Measurements from ENCODE around the gene ICOS. TPM values are rescaled to one million over a fixed set of nuclear protein-coding genes. Genes with fewer than 3 reads are reported as not detected.

Gene ICOS
- total and polyA plus RNA-seq, 2 donors (not counting 3 experiments of a cell fraction or from before 2014, with no cell fraction given), result not detected

GRCh38 chr2:203891474-203891873 lies 45.1 kb upstream of the ICOS start:
- ChIA-PET CTCF (interaction anchor here (1.0 kb wide), 1 partner anchor 18 kb away, joined by 3 read pairs; no protein-coding TSS in a partner anchor), POLR2A (no interaction called here)
- no peak for FAIRE-seq

DNA sequence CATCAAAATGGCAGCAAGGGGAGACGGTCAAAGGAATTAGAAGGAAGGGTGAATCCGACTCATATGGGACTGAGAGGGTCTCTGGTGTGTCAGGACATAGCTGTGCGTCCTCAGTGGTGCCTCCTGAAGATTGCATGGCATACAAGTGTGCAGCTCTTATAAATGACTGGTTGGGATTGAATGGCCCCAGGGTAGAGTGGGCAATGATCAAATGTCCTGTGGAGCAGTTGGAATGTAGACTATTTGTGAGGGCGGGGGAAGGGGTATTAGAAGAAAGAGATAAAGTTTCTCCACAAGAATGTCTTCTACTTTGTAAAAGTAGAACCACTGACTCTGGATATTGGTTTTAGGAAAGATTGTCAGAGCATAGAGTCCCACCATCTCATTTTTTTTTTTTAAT lies 44.4 kb upstream of the ICOS start:
- intact Hi-C loops (cut with micrococcal nuclease) (no loop called here), dilution Hi-C loops (cut with MboI; ENCODE audit: extremely low pct_ligation_motif_present, low sequenced_read_pairs) (no loop called here)
- no peak for FAIRE-seq
- CTCF ChIA-PET, result no interaction called here
- peaks cover 7 to 14% of the 10 kb centered on the region in 2 experiments for H3K27me3 ChIP-seq (ENCODE audit: control insufficient read depth in 2 of 2, insufficient read depth in 2 of 2, low read length in 2 of 2)
- no peak for DNase-seq (ENCODE audit: low read depth, low spot score)
- H3K9me3 ChIP-seq (replicated peaks; ENCODE audit: control insufficient read depth, insufficient read depth, low read length), result no peaks in the 10 kb centered on the region
- no peak overlapping the region for H3K9ac ChIP-seq (replicated peaks; ENCODE audit: extremely low read depth, insufficient read depth, low read length)
- H3K9me1 ChIP-seq (replicated peaks; ENCODE audit: control insufficient read depth, extremely low read depth, insufficient read depth, low read length), result no peaks in the 10 kb centered on the region
- no peaks in the 10 kb centered on the region for H4K20me1 ChIP-seq (replicated peaks; ENCODE audit: control insufficient read depth, extremely low read depth, insufficient read depth, low read length)
- POLR2A ChIA-PET, result no interaction called here
- H3K4me3 ChIP-seq (replicated peaks in 1 of 3; ENCODE audit: insufficient read depth in 1 of 3, low read depth in 1 of 3, low read length in 3 of 3), result no peak overlapping the region
- H2AFZ ChIP-seq (ENCODE audit: low read depth, low read length), result no peak overlapping the region
- H3K4me2 ChIP-seq (ENCODE audit: insufficient read depth, low read length), result no peak overlapping the region
- no peaks in the 10 kb centered on the region for H3K79me2 ChIP-seq (ENCODE audit: control insufficient read depth, insufficient read depth, low read length)
- H3K36me3 ChIP-seq (ENCODE audit: control insufficient read depth in 2 of 2, extremely low read depth in 1 of 2, insufficient read depth in 2 of 2, low read length in 2 of 2), result no peaks in the 10 kb centered on the region
- no peaks in the 10 kb centered on the region for H3K4me1 ChIP-seq (ENCODE audit: control insufficient read depth, extremely low read depth, insufficient read depth, low read length)
- TF ChIP-seq, protein P1, sequence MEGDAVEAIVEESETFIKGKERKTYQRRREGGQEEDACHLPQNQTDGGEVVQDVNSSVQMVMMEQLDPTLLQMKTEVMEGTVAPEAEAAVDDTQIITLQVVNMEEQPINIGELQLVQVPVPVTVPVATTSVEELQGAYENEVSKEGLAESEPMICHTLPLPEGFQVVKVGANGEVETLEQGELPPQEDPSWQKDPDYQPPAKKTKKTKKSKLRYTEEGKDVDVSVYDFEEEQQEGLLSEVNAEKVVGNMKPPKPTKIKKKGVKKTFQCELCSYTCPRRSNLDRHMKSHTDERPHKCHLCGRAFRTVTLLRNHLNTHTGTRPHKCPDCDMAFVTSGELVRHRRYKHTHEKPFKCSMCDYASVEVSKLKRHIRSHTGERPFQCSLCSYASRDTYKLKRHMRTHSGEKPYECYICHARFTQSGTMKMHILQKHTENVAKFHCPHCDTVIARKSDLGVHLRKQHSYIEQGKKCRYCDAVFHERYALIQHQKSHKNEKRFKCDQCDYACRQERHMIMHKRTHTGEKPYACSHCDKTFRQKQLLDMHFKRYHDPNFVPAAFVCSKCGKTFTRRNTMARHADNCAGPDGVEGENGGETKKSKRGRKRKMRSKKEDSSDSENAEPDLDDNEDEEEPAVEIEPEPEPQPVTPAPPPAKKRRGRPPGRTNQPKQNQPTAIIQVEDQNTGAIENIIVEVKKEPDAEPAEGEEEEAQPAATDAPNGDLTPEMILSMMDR (IDR thresholded peaks at IDR 0.05; ENCODE audit: extremely low read depth in 1 of 2, insufficient read depth in 1 of 2, low read depth in 1 of 2, low read length in 2 of 2), result no peak
- TF ChIP-seq FOS (IDR thresholded peaks at IDR 0.05; ENCODE audit: borderline replicate concordance, insufficient read depth, low read length), result no peak
- no peak for TF ChIP-seq EZH2 (IDR thresholded peaks at IDR 0.05; ENCODE audit: borderline replicate concordance, low read depth, low read length, severe bottlenecking)
- TF ChIP-seq MYC (IDR thresholded peaks at IDR 0.05; ENCODE audit: low read depth, low read length), result no peak
- TF ChIP-seq MAX (IDR thresholded peaks at IDR 0.05; ENCODE audit: insufficient read depth, insufficient read length), result no peak
- TF ChIP-seq POLR2AphosphoS5 (IDR thresholded peaks at IDR 0.05; ENCODE audit: insufficient read depth, low read depth, low read length), result no peak
- no peak for TF ChIP-seq GATA2 (IDR thresholded peaks at IDR 0.05; ENCODE audit: insufficient read depth, insufficient read length, low read depth, low read length)
- TF ChIP-seq JUN (IDR thresholded peaks at IDR 0.05; ENCODE audit: borderline replicate concordance, insufficient read depth, insufficient read length, low read depth), result no peak
- no peak for TF ChIP-seq POLR2A (IDR thresholded peaks at IDR 0.05; ENCODE audit: low read depth, low read length)
- H3K27ac ChIP-seq (ENCODE audit: insufficient read depth, low read depth, low read length), result no peak overlapping the region
- no TSS peak for BruUV-seq (replicated peaks)

More at GRCh38 chr2:203891474-203891873, 45.1 kb upstream of the ICOS start:
- Histone ChIP-seq H4K20me1 (replicated peaks; ENCODE audit: control insufficient read depth, extremely low read depth, insufficient read depth, low read length) (no peaks in the 10 kb centered on the region), H2AFZ (ENCODE audit: low read depth, low read length) (no peak overlapping the region), H3K27ac (ENCODE audit: insufficient read depth, low read depth, low read length) (no peak overlapping the region), H3K4me2 (ENCODE audit: insufficient read depth, low read length) (no peak overlapping the region), H3K9me3 (replicated peaks; ENCODE audit: control insufficient read depth, insufficient read depth, low read length) (no peaks in the 10 kb centered on the region), H3K9me1 (replicated peaks; ENCODE audit: control insufficient read depth, extremely low read depth, insufficient read depth, low read length) (no peaks in the 10 kb centered on the region), H3K79me2 (ENCODE audit: control insufficient read depth, insufficient read depth, low read length) (no peaks in the 10 kb centered on the region), H3K4me1 (ENCODE audit: control insufficient read depth, extremely low read depth, insufficient read depth, low read length) (no peaks in the 10 kb centered on the region), H3K4me3 (replicated peaks in 1 of 3; ENCODE audit: insufficient read depth in 1 of 3, low read depth in 1 of 3, low read length in 3 of 3) (no peak overlapping the region), H3K36me3 (ENCODE audit: control insufficient read depth in 2 of 2, extremely low read depth in 1 of 2, insufficient read depth in 2 of 2, low read length in 2 of 2) (no peaks in the 10 kb centered on the region), H3K9ac (replicated peaks; ENCODE audit: extremely low read depth, insufficient read depth, low read length) (no peak overlapping the region), H3K27me3 (ENCODE audit: control insufficient read depth in 2 of 2, insufficient read depth in 2 of 2, low read length in 2 of 2) (peaks cover 5 to 12% of the 10 kb centered on the region in 2 experiments)
- intact Hi-C loops (cut with micrococcal nuclease), result no loop called here
- DNase-seq (ENCODE audit: low read depth, low spot score), result no peak
- no TSS peak for BruUV-seq (replicated peaks)
- dilution Hi-C loops (cut with MboI; ENCODE audit: extremely low pct_ligation_motif_present, low sequenced_read_pairs), result no loop called here
- TF ChIP-seq FOS (IDR thresholded peaks at IDR 0.05; ENCODE audit: borderline replicate concordance, insufficient read depth, low read length), result no peak
- TF ChIP-seq POLR2AphosphoS5 (IDR thresholded peaks at IDR 0.05; ENCODE audit: insufficient read depth, low read depth, low read length), result no peak
- no peak for TF ChIP-seq JUN (IDR thresholded peaks at IDR 0.05; ENCODE audit: borderline replicate concordance, insufficient read depth, insufficient read length, low read depth)
- TF ChIP-seq GATA2 (IDR thresholded peaks at IDR 0.05; ENCODE audit: insufficient read depth, insufficient read length, low read depth, low read length), result no peak
- no peak for TF ChIP-seq EZH2 (IDR thresholded peaks at IDR 0.05; ENCODE audit: borderline replicate concordance, low read depth, low read length, severe bottlenecking)
